Esophagus squamous epithelium (tissue), 4 donors: ENCODE data around the gene CDCA5.

ENCODE experiments used
- POLR2A ChIP-seq, 4 donors: fragments of 450-650 bp; IDR thresholded peaks; one replicate each; pipeline ENCODE4 v1.6.1; 2017; ENCODE audit warnings: antibody characterized with exemption in 4 of 4, mild to moderate bottlenecking in 4 of 4, moderate library complexity in 3 of 4
- TF ChIP-seq, protein P1 (sequence below), 6 experiments: fragments of 450-650 bp in 4 of 6; fragments of 200-600 bp in 2 of 6; sonication (generic) in 2 of 6; IDR thresholded peaks; one replicate each; pipeline ENCODE4 v1.5.1; 2016 to 2019; ENCODE audit warnings: antibody characterized with exemption in 6 of 6, mild to moderate bottlenecking in 4 of 6, moderate library complexity in 4 of 6

DNA sequence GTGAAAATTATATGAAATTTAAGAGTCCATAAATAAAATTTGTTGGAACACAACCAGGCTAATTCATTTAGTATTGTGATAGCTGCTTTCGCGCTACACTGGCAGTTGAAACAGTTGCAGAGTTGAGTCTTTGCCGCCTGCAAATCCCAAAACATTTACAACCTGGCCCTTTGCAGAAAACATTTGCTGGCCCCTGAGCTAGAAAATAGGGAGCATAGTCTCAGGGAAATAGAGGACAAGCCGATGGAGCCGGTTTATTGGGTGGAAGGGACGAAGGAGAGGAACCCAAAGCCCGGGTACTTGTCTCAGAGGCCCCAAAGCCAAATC lies 43.4 kb downstream of the CDCA5 start:
- TF ChIP-seq, protein P1, sequence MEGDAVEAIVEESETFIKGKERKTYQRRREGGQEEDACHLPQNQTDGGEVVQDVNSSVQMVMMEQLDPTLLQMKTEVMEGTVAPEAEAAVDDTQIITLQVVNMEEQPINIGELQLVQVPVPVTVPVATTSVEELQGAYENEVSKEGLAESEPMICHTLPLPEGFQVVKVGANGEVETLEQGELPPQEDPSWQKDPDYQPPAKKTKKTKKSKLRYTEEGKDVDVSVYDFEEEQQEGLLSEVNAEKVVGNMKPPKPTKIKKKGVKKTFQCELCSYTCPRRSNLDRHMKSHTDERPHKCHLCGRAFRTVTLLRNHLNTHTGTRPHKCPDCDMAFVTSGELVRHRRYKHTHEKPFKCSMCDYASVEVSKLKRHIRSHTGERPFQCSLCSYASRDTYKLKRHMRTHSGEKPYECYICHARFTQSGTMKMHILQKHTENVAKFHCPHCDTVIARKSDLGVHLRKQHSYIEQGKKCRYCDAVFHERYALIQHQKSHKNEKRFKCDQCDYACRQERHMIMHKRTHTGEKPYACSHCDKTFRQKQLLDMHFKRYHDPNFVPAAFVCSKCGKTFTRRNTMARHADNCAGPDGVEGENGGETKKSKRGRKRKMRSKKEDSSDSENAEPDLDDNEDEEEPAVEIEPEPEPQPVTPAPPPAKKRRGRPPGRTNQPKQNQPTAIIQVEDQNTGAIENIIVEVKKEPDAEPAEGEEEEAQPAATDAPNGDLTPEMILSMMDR (IDR thresholded peaks at IDR 0.05) = no peak
- TF ChIP-seq POLR2A (IDR thresholded peaks at IDR 0.05) = no peak
